Measurements from ENCODE around the gene MRPS34.
"Not testable (repeated sequence)": the region's sequence is repeated elsewhere in the genome, so short reads cannot be mapped to it uniquely, and the experiment has no call there.

MRPS34 gene

DNA sequence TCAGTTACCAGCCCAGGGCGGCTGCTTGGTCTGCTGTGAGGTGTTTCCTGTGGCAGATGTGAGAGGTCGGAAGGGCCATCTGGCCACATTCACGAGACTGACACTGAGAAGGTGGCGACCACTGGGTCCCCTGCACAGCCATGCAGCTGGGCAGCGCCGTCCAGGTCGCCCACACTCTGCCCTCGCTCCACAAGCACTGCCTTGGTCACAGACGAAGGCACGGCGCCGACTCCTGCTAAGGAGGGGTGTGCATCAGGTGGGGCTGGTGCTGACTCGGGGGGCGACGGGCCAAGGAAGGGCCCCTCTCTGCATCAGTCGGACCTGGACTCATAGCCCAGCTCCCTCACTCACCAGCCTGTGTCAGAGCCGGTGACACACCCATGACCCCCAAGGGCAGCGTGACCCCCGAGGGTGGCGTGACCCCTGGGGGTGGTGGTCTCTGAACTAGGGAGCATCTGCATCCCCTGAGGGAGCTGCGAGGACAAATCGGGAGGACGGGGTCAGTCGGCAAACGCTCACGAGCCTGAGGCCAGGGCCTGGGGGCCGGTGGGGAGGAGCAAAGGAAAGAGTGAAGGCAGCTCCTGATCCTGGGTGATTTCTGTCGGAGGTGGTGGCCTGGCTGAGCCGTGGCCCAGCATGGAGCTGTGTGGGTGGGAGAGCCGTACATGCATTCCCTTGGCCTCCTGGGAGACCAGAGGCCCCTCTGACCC is 32.0 kb downstream of the MRPS34 start:
- H3K4me3 ChIP-seq (ENCODE audit: low read depth, low read length), result no peak overlapping the region
- CTCF ChIA-PET, result interaction anchor here (1.1 to 1.3 kb wide), 4 partner anchors 8 to 35 kb away, joined by 3 to 6 read pairs (median 4); partner anchors contain the start of gene MAPK8IP3
- no peak for DNase-seq (ENCODE audit: low read depth, low spot score)
- TF ChIP-seq, protein P1, sequence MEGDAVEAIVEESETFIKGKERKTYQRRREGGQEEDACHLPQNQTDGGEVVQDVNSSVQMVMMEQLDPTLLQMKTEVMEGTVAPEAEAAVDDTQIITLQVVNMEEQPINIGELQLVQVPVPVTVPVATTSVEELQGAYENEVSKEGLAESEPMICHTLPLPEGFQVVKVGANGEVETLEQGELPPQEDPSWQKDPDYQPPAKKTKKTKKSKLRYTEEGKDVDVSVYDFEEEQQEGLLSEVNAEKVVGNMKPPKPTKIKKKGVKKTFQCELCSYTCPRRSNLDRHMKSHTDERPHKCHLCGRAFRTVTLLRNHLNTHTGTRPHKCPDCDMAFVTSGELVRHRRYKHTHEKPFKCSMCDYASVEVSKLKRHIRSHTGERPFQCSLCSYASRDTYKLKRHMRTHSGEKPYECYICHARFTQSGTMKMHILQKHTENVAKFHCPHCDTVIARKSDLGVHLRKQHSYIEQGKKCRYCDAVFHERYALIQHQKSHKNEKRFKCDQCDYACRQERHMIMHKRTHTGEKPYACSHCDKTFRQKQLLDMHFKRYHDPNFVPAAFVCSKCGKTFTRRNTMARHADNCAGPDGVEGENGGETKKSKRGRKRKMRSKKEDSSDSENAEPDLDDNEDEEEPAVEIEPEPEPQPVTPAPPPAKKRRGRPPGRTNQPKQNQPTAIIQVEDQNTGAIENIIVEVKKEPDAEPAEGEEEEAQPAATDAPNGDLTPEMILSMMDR (IDR thresholded peaks at IDR 0.05; ENCODE audit: insufficient read depth, low read length, missing control alignments), result no peak
- POLR2A ChIA-PET, result no interaction called here

DNA sequence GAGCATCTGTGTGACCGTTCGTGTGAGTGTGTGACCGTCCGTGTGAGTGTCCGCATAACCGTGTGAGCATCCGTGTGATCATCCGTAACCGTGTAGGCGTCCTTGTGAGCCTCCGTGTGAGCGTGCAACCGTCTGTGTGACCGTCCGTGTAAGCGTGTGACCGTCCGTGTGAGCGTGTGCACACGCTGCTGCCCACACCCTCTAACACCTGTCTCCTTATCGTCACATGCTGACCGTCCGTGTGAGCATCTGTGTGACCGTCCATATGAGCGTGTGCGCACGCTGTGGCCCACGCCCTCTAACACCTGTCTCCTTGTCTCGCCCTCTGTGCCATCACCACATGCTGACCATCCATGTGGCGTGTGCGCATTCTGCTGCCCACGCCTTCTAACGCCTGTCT is 32.7 kb downstream of the MRPS34 start:
- no peak overlapping the region for H3K4me3 ChIP-seq (ENCODE audit: low read depth, low read length)
- TF ChIP-seq, protein P1 (IDR thresholded peaks at IDR 0.05; ENCODE audit: insufficient read depth, low read length, missing control alignments), result no peak
- POLR2A ChIA-PET, result no interaction called here
- DNase-seq (ENCODE audit: low read depth, low spot score), result no peak
- CTCF ChIA-PET, result interaction anchor here (1.2 kb wide), 1 partner anchor 16 kb away, joined by 5 read pairs; no protein-coding TSS in a partner anchor

DNA sequence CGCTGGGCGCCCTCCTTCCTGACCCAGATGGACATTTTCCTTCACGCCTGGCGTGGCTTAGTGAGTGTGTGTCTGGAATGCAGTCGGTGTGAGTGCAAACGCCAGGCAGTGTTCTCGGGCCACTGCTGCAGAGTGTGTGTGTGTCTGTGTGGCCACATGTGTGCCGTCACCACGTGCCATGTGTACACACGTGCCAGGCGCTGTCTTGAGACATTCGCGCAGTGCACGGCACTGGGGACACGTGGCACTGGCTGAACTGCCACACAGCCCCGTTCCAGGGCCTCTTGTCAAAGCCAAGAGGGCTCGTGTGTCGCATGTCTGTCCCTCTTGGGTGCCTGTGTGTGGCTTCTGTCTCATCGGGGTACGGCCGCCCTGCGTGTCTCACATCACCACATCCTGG is 38.1 kb downstream of the MRPS34 start:
- no peak for DNase-seq (ENCODE audit: low read depth, low spot score)
- CTCF ChIA-PET, result no interaction called here
- no peak overlapping the region for H3K4me3 ChIP-seq (ENCODE audit: low read depth, low read length)
- POLR2A ChIA-PET, result no interaction called here
- TF ChIP-seq, protein P1 (IDR thresholded peaks at IDR 0.05; ENCODE audit: insufficient read depth, low read length, missing control alignments), result no peak

DNA sequence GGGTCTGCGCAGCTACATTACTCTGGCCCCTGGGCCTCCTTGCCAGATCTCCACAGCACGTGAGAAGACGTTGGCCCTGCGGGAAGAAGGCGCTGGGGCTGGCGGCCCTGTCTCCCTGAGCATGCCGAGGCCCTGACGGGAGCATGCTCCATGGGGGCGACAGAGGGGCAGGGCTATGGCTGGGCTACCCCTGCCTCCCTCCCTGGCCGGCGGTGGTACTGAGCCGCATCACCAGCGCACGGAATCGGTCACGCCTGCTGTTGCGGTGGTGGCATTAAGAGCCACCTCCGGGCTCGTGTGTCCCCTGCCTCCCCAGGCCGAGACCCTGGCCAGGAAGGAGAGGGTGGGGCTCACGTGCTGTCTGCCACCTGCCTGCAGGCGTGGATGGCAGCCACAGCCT is 38.8 kb downstream of the MRPS34 start:
- DNase-seq (ENCODE audit: low read depth, low spot score), result no peak
- ChIA-PET POLR2A (no interaction called here), CTCF (no interaction called here)
- no peak overlapping the region for H3K4me3 ChIP-seq (ENCODE audit: low read depth, low read length)
- TF ChIP-seq, protein P1 (IDR thresholded peaks at IDR 0.05; ENCODE audit: insufficient read depth, low read length, missing control alignments), result no peak

DNA sequence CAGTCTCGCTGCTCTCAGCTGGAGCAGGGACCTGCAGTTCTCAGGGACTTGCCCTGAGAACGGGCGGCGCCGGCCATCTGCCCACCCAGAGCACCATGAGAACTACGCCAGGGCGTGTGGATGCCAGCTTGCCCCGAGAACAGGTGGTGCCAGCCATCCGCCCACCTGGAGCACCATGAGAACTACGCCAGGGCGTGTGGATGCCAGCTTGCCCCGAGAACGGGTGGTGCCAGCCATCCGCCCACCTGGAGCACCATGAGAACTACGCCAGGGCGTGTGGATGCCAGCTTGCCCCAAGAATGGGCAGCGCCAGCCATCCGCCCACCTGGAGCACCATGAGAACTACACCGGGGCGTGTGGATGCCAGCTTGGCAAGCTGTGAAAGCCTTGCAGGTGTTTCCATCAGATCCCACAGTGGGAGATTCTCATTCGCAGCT is 40.4 kb downstream of the MRPS34 start:
- DNase-seq (ENCODE audit: low read depth, low spot score); H3K4me3 ChIP-seq (ENCODE audit: low read depth, low read length): not testable (repeated sequence)
- POLR2A ChIA-PET, result interaction anchor here (1.4 kb wide), 1 partner anchor 40 kb away, joined by 4 read pairs; the partner anchor contains the start of genes EME2 and MRPS34
- CTCF ChIA-PET, result interaction anchor here (1.2 to 1.3 kb wide), 2 partner anchors 9 to 27 kb away, joined by 3 to 4 read pairs; no protein-coding TSS in a partner anchor

DNA sequence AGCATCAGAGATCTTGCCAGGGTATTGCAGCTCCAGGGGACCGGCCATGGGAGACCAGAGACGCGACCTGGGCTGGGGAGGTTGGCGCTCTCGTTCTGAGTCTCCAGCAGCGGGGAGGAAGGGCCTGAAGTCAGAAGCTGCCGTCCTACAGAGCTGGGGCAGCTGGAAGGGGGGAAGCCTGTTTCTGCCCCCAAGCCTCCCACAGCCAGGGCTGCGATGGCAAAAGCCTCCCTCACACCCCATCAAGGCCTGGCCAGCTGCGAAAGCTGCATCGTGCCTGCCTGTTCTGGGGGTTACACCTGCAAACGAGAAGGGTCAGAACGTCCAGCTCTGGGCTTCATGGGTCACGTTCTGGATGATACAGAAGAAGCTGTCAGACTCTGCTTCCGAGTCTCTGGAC is 40.9 kb downstream of the MRPS34 start:
- ChIA-PET POLR2A (interaction anchor here (1.4 kb wide), 1 partner anchor 41 kb away, joined by 4 read pairs; the partner anchor contains the start of genes EME2 and MRPS34), CTCF (interaction anchor here (1.2 to 1.3 kb wide), 2 partner anchors 10 to 27 kb away, joined by 3 to 4 read pairs; no protein-coding TSS in a partner anchor)

More for the DNA sequence above, 40.9 kb downstream of the MRPS34 start:
- H3K4me3 ChIP-seq (ENCODE audit: low read depth, low read length), result no peak overlapping the region
- TF ChIP-seq, protein P1 (IDR thresholded peaks at IDR 0.05; ENCODE audit: insufficient read depth, low read length, missing control alignments), result no peak
- DNase-seq (ENCODE audit: low read depth, low spot score), result no peak

Data from AG04449 (cell line).